IMR-90 (cell line): Measurements from ENCODE around the gene SAFB2. TPM values are rescaled to one million over a fixed set of nuclear protein-coding genes. Genes with fewer than 3 reads are reported as not detected.

ENCODE experiments used
- ATAC-seq: fragments of 200-7000 bp; cut with Tn5 transposase; 2 replicates; pipeline ENCODE4 v1.9.1; 2020; ENCODE audit warnings: low read depth, mild to moderate bottlenecking, moderate library complexity
- BruUV-seq: library from RNA; stranded (reverse); fragments of 400-500 nt; replicated peaks from 2 replicates; lab custom pipeline; 2021; lab: Mats Ljungman, UMichigan
- CTCF ChIA-PET: fragments of 300-600 bp; formaldehyde crosslinking; extraction: SDS; loops from one replicate; lab custom pipeline; 2021; ENCODE audit warnings: antibody characterized with exemption; lab: Yijun Ruan, JAX
- POLR2A ChIA-PET: fragments of 300-600 bp; sonication (Branson Sonifier 250); formaldehyde crosslinking; loops from one replicate; lab custom pipeline; 2022; ENCODE audit warnings: antibody characterized with exemption; ENCODE audit not compliant: unreplicated experiment; lab: Charles Lee
- DNase-seq: peaks from one replicate; pipeline ENCODE4 v3.0.0; 2013
- H2AFZ ChIP-seq: replicated peaks from 2 replicates; pipeline ENCODE3; 2013; ENCODE audit warnings: low read length, mild to moderate bottlenecking; ENCODE audit not compliant: poor library complexity
- H2AK5ac ChIP-seq: 2 replicates; pipeline ENCODE4 v1.6.1; 2013; ENCODE audit warnings: low read depth, low read length, inconsistent platforms
- H2AK9ac ChIP-seq: replicated peaks from 2 replicates; pipeline ENCODE3; 2013; ENCODE audit warnings: mild to moderate bottlenecking, low read depth, low read length, moderate library complexity; ENCODE audit not compliant: poor library complexity
- H2BK120ac ChIP-seq: 2 replicates; pipeline ENCODE4 v1.6.1; 2013; ENCODE audit warnings: low read depth, low read length, inconsistent platforms
- H2BK15ac ChIP-seq: 3 replicates; pipeline ENCODE4 v1.6.1; 2013; ENCODE audit warnings: low read depth, low read length, inconsistent platforms
- H2BK20ac ChIP-seq: 2 replicates; pipeline ENCODE4 v1.6.1; 2013; ENCODE audit warnings: low read depth, mild to moderate bottlenecking, inconsistent platforms, low read length, moderate library complexity
- H2BK5ac ChIP-seq: 2 replicates; pipeline ENCODE4 v1.6.1; 2013; ENCODE audit warnings: mild to moderate bottlenecking, low read depth, low read length, inconsistent platforms; ENCODE audit not compliant: poor library complexity, severe bottlenecking
- H3K14ac ChIP-seq: replicated peaks from 2 replicates; pipeline ENCODE4 v1.6.1; 2013; ENCODE audit warnings: low read depth, low read length, inconsistent platforms
- H3K18ac ChIP-seq: 2 replicates; pipeline ENCODE4 v1.6.1; 2013; ENCODE audit warnings: low read depth, low read length, control low read depth
- H3K23ac ChIP-seq: 2 replicates; pipeline ENCODE4 v1.6.1; 2013; ENCODE audit warnings: low read depth, low read length, inconsistent platforms
- H3K27ac ChIP-seq: 2 replicates; pipeline ENCODE4 v1.5.1; 2013; ENCODE audit warnings: mild to moderate bottlenecking, control low read depth, low read length; ENCODE audit not compliant: insufficient read depth
- H3K27me3 ChIP-seq: 2 replicates; pipeline ENCODE4 v1.6.1; 2013; ENCODE audit warnings: low read length; ENCODE audit not compliant: control insufficient read depth, insufficient read depth
- H3K36me3 ChIP-seq: 2 replicates; pipeline ENCODE4 v1.6.1; 2013; ENCODE audit warnings: low read length, mixed read lengths; ENCODE audit not compliant: control insufficient read depth, insufficient read depth
- H3K4ac ChIP-seq: 2 replicates; pipeline ENCODE4 v1.6.1; 2013; ENCODE audit warnings: low read depth, low read length, inconsistent platforms
- H3K4me1 ChIP-seq: 2 replicates; pipeline ENCODE4 v1.6.1; 2013; ENCODE audit warnings: low read length, mixed read lengths; ENCODE audit not compliant: control insufficient read depth, insufficient read depth
- H3K4me2 ChIP-seq: 2 replicates; pipeline ENCODE4 v1.6.1; 2013; ENCODE audit warnings: low read depth, mild to moderate bottlenecking, control low read depth, low read length, moderate library complexity
- H3K4me3 ChIP-seq: 2 replicates; pipeline ENCODE4 v1.5.1; 2013; ENCODE audit warnings: low read depth, mild to moderate bottlenecking, control low read depth, low read length, moderate library complexity; ENCODE audit not compliant: insufficient read depth
- H3K56ac ChIP-seq: 2 replicates; pipeline ENCODE4 v1.6.1; 2013; ENCODE audit warnings: low read length, inconsistent platforms; ENCODE audit not compliant: insufficient read depth; ENCODE audit errors: extremely low read depth
- H3K79me1 ChIP-seq, 2 experiments: 2 replicates each; pipeline ENCODE4 v1.6.1; 2013; ENCODE audit warnings: low read length in 2 of 2, inconsistent platforms in 1 of 2, low read depth in 1 of 2
- H3K9ac ChIP-seq: 2 replicates; pipeline ENCODE4 v1.6.1; 2013; ENCODE audit warnings: low read depth, low read length, control low read depth
- H3K9me1 ChIP-seq: 2 replicates; pipeline ENCODE4 v1.6.1; 2013; ENCODE audit warnings: low read length, inconsistent platforms; ENCODE audit not compliant: insufficient read depth
- H3K9me3 ChIP-seq: 2 replicates; pipeline ENCODE4 v1.6.1; 2013; ENCODE audit warnings: low read length; ENCODE audit not compliant: control insufficient read depth, insufficient read depth
- H4K20me1 ChIP-seq: 2 replicates; pipeline ENCODE4 v1.6.1; 2013; ENCODE audit warnings: low read length, inconsistent platforms; ENCODE audit not compliant: insufficient read depth
- H4K5ac ChIP-seq: 2 replicates; pipeline ENCODE4 v1.6.1; 2013; ENCODE audit warnings: mild to moderate bottlenecking, low read depth, low read length, control low read depth
- H4K8ac ChIP-seq, 2 experiments: 2 replicates each; pipeline ENCODE4 v1.6.1; 2013; ENCODE audit warnings: low read depth in 2 of 2, low read length in 2 of 2, control low read depth in 1 of 2, inconsistent platforms in 1 of 2
- H4K91ac ChIP-seq: 2 replicates; pipeline ENCODE4 v1.6.1; 2013; ENCODE audit warnings: low read depth, low read length, inconsistent platforms; ENCODE audit not compliant: insufficient read depth
- BHLHE40 ChIP-seq: fragments of 150-350 bp; IDR thresholded peaks from 2 replicates; pipeline ENCODE4 v1.6.1; 2016; ENCODE audit warnings: mild to moderate bottlenecking, low read depth, low read length
- CEBPB ChIP-seq: IDR thresholded peaks from 2 replicates; pipeline ENCODE4 v1.6.1; 2012; ENCODE audit warnings: low read depth, low read length, improper control_type of control experiment
- CHD1 ChIP-seq: IDR thresholded peaks from 2 replicates; pipeline ENCODE4 v1.6.1; 2012; ENCODE audit warnings: low read depth, low read length, improper control_type of control experiment
- CTCF ChIP-seq: conservative IDR thresholded peaks from 2 replicates; pipeline ENCODE4 v1.5.1; 2012; ENCODE audit warnings: mild to moderate bottlenecking, low read depth, low read length, improper control_type of control experiment
- ELK1 ChIP-seq: fragments of 150-350 bp; IDR thresholded peaks from 2 replicates; pipeline ENCODE4 v1.6.1; 2016; ENCODE audit warnings: low read depth, mild to moderate bottlenecking, low read length, moderate library complexity, borderline replicate concordance
- FOS ChIP-seq: fragments of 150-350 bp; IDR thresholded peaks from 2 replicates; pipeline ENCODE4 v1.6.1; 2016; ENCODE audit warnings: low read depth, low read length
- MAFK ChIP-seq: IDR thresholded peaks from 2 replicates; pipeline ENCODE4 v1.6.1; 2012; ENCODE audit warnings: low read depth, low read length, improper control_type of control experiment
- MAZ ChIP-seq: IDR thresholded peaks from 2 replicates; pipeline ENCODE4 v1.6.1; 2012; ENCODE audit warnings: low read depth, mild to moderate bottlenecking, low read length, improper control_type of control experiment, moderate library complexity, borderline replicate concordance
- MXI1 ChIP-seq: IDR thresholded peaks from 2 replicates; pipeline ENCODE4 v1.6.1; 2012; ENCODE audit warnings: low read depth, mild to moderate bottlenecking, low read length, moderate library complexity, borderline replicate concordance
- NFE2L2 ChIP-seq: fragments of 150-350 bp; IDR thresholded peaks from 2 replicates; pipeline ENCODE4 v1.6.1; 2016; ENCODE audit warnings: low read depth, mild to moderate bottlenecking, low read length
- POLR2A ChIP-seq: IDR thresholded peaks from 2 replicates; pipeline ENCODE4 v1.6.1; 2012; ENCODE audit warnings: mild to moderate bottlenecking, low read depth, low read length
- RAD21 ChIP-seq: IDR thresholded peaks from 2 replicates; pipeline ENCODE4 v1.6.1; 2012; ENCODE audit warnings: low read length, improper control_type of control experiment
- RCOR1 ChIP-seq: IDR thresholded peaks from 2 replicates; pipeline ENCODE4 v1.6.1; 2012; ENCODE audit warnings: mild to moderate bottlenecking, low read length, improper control_type of control experiment; ENCODE audit not compliant: insufficient replicate concordance
- RFX5 ChIP-seq: IDR thresholded peaks from 2 replicates; pipeline ENCODE4 v1.8.0; 2012; ENCODE audit warnings: low read depth, mild to moderate bottlenecking, low read length, moderate library complexity
- SMC3 ChIP-seq: fragments of 150-350 bp; IDR thresholded peaks from 2 replicates; pipeline ENCODE4 v1.6.1; 2016; ENCODE audit warnings: low read depth, mild to moderate bottlenecking, antibody characterized with exemption, low read length, moderate library complexity
- USF2 ChIP-seq: fragments of 150-350 bp; IDR thresholded peaks from 2 replicates; pipeline ENCODE4 v1.6.1; 2017; ENCODE audit warnings: mild to moderate bottlenecking, antibody characterized with exemption, low read length, low read depth
- WGBS, 2 experiments: methylation state at CpG; one replicate each; pipeline versions ENCODE4 v1.1.5 to v1.1.7; 2013; ENCODE audit warnings: missing lambda C conversion rate in 2 of 2; ENCODE audit not compliant: insufficient read length in 1 of 2; ENCODE audit errors: extremely low coverage in 2 of 2; 5-methylcytosine and 5-hydroxymethylcytosine counted together
- dilution Hi-C: fragments of 300-500 bp; cut with HindIII; formaldehyde crosslinking; loops from one replicate; pipeline ENCODE4 v1.14.3; 2018; ENCODE audit warnings: low sequenced_read_pairs; ENCODE audit not compliant: unreplicated experiment
- in situ Hi-C: fragments of 300-500 bp; cut with MboI; formaldehyde crosslinking; loops from 3 replicates; pipeline ENCODE4 v1.14.3; 2019; ENCODE audit warnings: low sequenced_read_pairs, inconsistent platforms, mixed read lengths
- intact Hi-C: fragments of 100-400 bp; cut with micrococcal nuclease; formaldehyde crosslinking; loops from 2 replicates; pipeline ENCODE4 v1.10.0; 2022
- polyA plus RNA-seq, 3 experiments: library from polyadenylated mRNA; depleted of rRNA; stranded (reverse); fragments of >200 nt; gene quantifications; 2 replicates each; pipeline ENCODE4 v1.2.3, GENCODE V29; 2012; ENCODE audit warnings: low replicate concordance in 1 of 3
- total RNA-seq: library from RNA; depleted of rRNA; stranded (reverse); fragments of >200 nt; gene quantifications from 2 replicates; pipeline ENCODE4 v1.2.3, GENCODE V29; 2012

SAFB2 gene
- total and polyA plus RNA-seq, 2 of the 4 experiments (the other 2 are of a cell fraction), result 11.8 to 26.2 TPM

- Histone ChIP-seq H4K20me1 (peaks cover 74% of the 10 kb centered on the region), H2BK20ac (no peak overlapping the region), H2AK9ac (no peak overlapping the region), H2BK15ac (no peak overlapping the region), H3K36me3 (peaks cover 42% of the 10 kb centered on the region), H3K4me1 (peaks cover 3% of the 10 kb centered on the region; the same call in 1 of the 2 replicates), H2AFZ (no peak overlapping the region), H2AK5ac (no peak overlapping the region), H3K27ac (no peak overlapping the region), H3K4me2 (no peak overlapping the region), H2BK120ac (no peak overlapping the region), H2BK5ac (no peak overlapping the region), H3K9ac (no peak overlapping the region), H3K56ac (no peak overlapping the region), H3K4ac (no peak overlapping the region), H3K18ac (no peak overlapping the region), H3K27me3 (no peaks in the 10 kb centered on the region), H3K14ac (no peak overlapping the region), H3K9me1 (peaks cover 25% of the 10 kb centered on the region), H3K23ac (no peak overlapping the region), H3K9me3 (no peaks in the 10 kb centered on the region), H3K4me3 (no peak overlapping the region), H4K91ac (no peak overlapping the region), H3K79me1 (peaks cover 35 to 73% of the 10 kb centered on the region in 2 experiments), H4K8ac (no peak overlapping the region), H4K5ac (no peak overlapping the region)
- dilution Hi-C loops, result no loop called here
- WGBS, 2 experiments, result 100% methylated on average over 1 of the region's 4 CpGs; no CpG with 5 or more reads in 1 of the 2 experiments
- CTCF ChIA-PET, result no interaction called here
- POLR2A ChIA-PET, result no interaction called here
- intact Hi-C loops, result no loop called here
- BruUV-seq, result no TSS peak
- ATAC-seq, result no peak
- TF ChIP-seq MXI1 (no peak), USF2 (no peak), NFE2L2 (no peak), BHLHE40 (no peak), RFX5 (no peak), SMC3 (no peak), CHD1 (no peak), ELK1 (no peak), RCOR1 (no peak), CEBPB (no peak), RAD21 (no peak), FOS (no peak), CTCF (no peak), MAZ (no peak), MAFK (no peak), POLR2A (no peak)
- DNase-seq, result no peak
- in situ Hi-C loops, result no loop called here
Observed at GRCh38 chr19:5643060-5643459, 20.5 kb upstream of the SAFB2 start.
